Activated CD4-positive, alpha-beta T cell treated with anti-CD3 and anti-CD28 coated beads for 36 hours (primary cell): ENCODE data around the gene DOLPP1. TPM values are rescaled to one million over a fixed set of nuclear protein-coding genes. Genes with fewer than 3 reads are reported as not detected.
"Not testable (repeated sequence)": the region's sequence is repeated elsewhere in the genome, so short reads cannot be mapped to it uniquely, and the experiment has no call there.

ENCODE experiments used
- ATAC-seq: fragments of 200-7000 bp; cut with Tn5 transposase; one replicate; pipeline ENCODE4 v1.10.0; 2021; ENCODE audit warnings: mild to moderate bottlenecking, moderate library complexity
- CTCF ChIA-PET: fragments of 350-600 bp; sonication (Branson Sonifier 250); formaldehyde crosslinking; loops from one replicate; lab custom pipeline; 2021; ENCODE audit warnings: antibody characterized with exemption; lab: Charles Lee
- POLR2A ChIA-PET: fragments of 350-600 bp; sonication (Branson Sonifier 250); formaldehyde crosslinking; loops from one replicate; lab custom pipeline; 2021; ENCODE audit warnings: antibody characterized with exemption, inconsistent platforms; lab: Charles Lee
- DNase-seq: peaks from one replicate; pipeline ENCODE4 v3.0.0-alpha.2; 2020
- H3K27ac Mint-ChIP-seq: one replicate; pipeline ENCODE4 v1.8.0; 2021; ENCODE audit warnings: mixed read lengths
- H3K27me3 Mint-ChIP-seq: one replicate; pipeline ENCODE4 v1.8.0; 2021; ENCODE audit warnings: mixed read lengths
- H3K36me3 Mint-ChIP-seq: one replicate; pipeline ENCODE4 v1.8.0; 2021; ENCODE audit warnings: low read depth, mixed read lengths
- H3K4me1 Mint-ChIP-seq: one replicate; pipeline ENCODE4 v1.8.0; 2021; ENCODE audit warnings: mixed read lengths
- H3K4me3 Mint-ChIP-seq: one replicate; pipeline ENCODE4 v1.8.0; 2021; ENCODE audit warnings: mild to moderate bottlenecking, moderate library complexity, mixed read lengths
- H3K9me3 Mint-ChIP-seq: one replicate; pipeline ENCODE4 v1.8.0; 2021; ENCODE audit warnings: low read depth, mixed read lengths
- intact Hi-C, 2 experiments: fragments of 100-400 bp; cut with DNase I in 1 of 2; cut with micrococcal nuclease in 1 of 2; formaldehyde crosslinking; loops; one replicate each; pipeline versions ENCODE4 v1.14.2 to v1.15.1; 2022 to 2024; cut with DNase I, micrococcal nuclease
- total RNA-seq, 2 experiments: library from RNA; stranded (reverse); gene quantifications; one replicate each; pipeline ENCODE4 v1.2.3, GENCODE V29; 2021

DOLPP1 gene
- total RNA-seq, 2 experiments from 2014 or later = 15.1 to 16.4 TPM

DNA sequence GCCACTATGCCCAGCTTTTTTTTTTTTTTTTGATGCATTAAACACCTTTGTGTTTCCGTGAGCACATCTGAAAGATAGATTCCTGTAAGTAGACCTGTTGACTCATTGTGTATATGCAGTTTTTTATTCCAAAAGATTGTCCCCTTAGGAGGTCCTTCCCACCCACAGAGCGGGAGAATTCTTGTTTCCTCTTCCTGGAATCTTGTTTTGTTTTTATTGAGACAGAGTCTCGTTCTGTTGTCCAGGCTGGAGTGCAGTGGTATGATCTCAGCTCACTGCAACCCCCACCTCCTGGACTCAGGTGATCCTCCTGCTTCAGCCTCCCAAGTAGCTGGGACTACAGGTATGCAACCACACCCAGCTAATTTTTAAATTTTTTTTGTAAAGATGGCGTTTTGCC is 37.9 kb downstream of the DOLPP1 start:
- no peaks in the 10 kb centered on the region for H3K9me3 Mint-ChIP-seq
- no peak overlapping the region for H3K27ac Mint-ChIP-seq
- H3K4me1 Mint-ChIP-seq = peaks cover 20% of the 10 kb centered on the region
- ChIA-PET POLR2A (no interaction called here), CTCF (interaction anchor here (0.7 to 5.7 kb wide), 2 partner anchors 12 to 20 kb away, joined by 6 to 39 read pairs; no protein-coding TSS in a partner anchor)
- ATAC-seq (no peak), DNase-seq (no peak)
- peaks cover 10% of the 10 kb centered on the region for H3K36me3 Mint-ChIP-seq
- H3K27me3 Mint-ChIP-seq = no peaks in the 10 kb centered on the region
- intact Hi-C loops = no loop called here
- no peak overlapping the region for H3K4me3 Mint-ChIP-seq

DNA sequence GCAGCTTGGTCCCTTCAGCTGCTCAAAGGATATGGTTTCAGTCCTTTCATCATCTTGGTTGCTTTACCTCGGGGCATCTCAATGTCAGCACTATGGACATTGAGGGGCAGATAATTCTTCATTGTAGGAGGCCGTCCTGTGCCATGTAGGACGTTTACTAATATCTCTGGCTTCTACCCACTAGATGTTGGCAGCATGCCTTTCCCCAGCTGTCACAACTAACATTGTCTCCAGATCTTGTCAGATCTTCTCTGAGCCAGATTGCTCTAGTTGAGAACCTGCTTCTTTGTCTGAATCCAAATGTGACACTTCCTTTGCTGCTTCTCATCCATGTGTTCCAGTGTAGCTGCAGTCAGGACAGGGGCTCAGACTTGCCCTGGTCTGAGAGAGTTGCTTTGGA is 40.6 kb downstream of the DOLPP1 start:
- H3K9me3 Mint-ChIP-seq = no peaks in the 10 kb centered on the region
- CTCF ChIA-PET = interaction anchor here (0.9 to 5.7 kb wide), 4 partner anchors 10 to 21 kb away, joined by 3 to 39 read pairs (median 7); no protein-coding TSS in a partner anchor

DNA sequence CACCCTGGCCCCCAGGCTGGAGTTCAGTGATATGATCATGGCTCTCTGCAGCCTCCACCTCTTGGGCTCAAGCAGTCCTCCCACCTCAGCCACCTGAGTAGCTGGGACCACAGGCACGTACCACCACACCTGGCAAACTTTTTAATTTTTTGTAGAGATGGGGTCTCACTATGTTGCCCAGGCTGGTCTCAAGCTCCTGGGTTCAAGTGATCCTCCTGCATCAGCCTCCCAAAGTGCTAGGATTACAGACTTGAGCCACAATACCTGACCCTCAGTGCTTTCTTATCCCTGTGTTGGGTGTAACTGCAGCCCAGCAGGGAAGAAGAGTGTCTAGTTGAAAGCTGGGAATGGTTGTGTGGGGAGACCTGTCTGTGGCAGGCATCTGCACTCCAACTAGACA is 41.2 kb downstream of the DOLPP1 start:
- no peak for ATAC-seq
- no peak overlapping the region for H3K4me3 Mint-ChIP-seq
- intact Hi-C loops = no loop called here
- ChIA-PET POLR2A (no interaction called here), CTCF (interaction anchor here (0.7 to 5.7 kb wide), 5 partner anchors 9 to 448 kb away, joined by 3 to 39 read pairs (median 7); no protein-coding TSS in a partner anchor)
- H3K4me1 Mint-ChIP-seq = peaks cover 3% of the 10 kb centered on the region
- no peak for DNase-seq
- H3K9me3 Mint-ChIP-seq = no peaks in the 10 kb centered on the region
- H3K27me3 Mint-ChIP-seq = no peaks in the 10 kb centered on the region
- no peak overlapping the region for H3K27ac Mint-ChIP-seq
- H3K36me3 Mint-ChIP-seq = peaks cover 15% of the 10 kb centered on the region

More for the DNA sequence above, 40.6 kb downstream of the DOLPP1 start:
- peaks cover 15% of the 10 kb centered on the region for H3K36me3 Mint-ChIP-seq
- POLR2A ChIA-PET = no interaction called here
- no peak overlapping the region for H3K27ac Mint-ChIP-seq
- H3K4me3 Mint-ChIP-seq = no peak overlapping the region
- no peaks in the 10 kb centered on the region for H3K27me3 Mint-ChIP-seq
- no peak for DNase-seq
- intact Hi-C loops = no loop called here
- no peak for ATAC-seq
- peaks cover 3% of the 10 kb centered on the region for H3K4me1 Mint-ChIP-seq

DNA sequence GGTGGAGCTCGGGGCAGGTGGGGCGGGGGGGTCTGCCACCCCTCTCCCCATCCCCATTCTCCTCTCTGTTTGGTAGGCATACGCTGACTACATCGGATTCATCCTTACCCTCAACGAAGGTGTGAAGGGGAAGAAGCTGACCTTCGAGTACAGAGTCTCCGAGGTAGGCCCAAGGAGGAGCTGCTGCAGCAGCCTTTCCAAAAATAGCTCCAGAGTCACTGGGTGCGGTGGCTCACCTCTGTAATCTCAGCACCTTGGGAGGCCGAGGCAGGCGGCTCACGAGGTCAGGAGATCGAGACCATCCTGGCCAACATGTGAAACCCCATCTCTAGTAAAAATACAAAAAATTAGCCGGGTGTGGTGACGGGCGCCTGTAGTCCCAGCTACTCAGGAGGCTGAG is 42.1 kb downstream of the DOLPP1 start:
- H3K9me3 Mint-ChIP-seq, H3K4me3 Mint-ChIP-seq, POLR2A ChIA-PET, H3K27ac Mint-ChIP-seq, H3K4me1 Mint-ChIP-seq, intact Hi-C loops, DNase-seq, ATAC-seq, H3K27me3 Mint-ChIP-seq: not testable (repeated sequence)
- H3K36me3 Mint-ChIP-seq = peaks cover 19% of the 10 kb centered on the region
- CTCF ChIA-PET = interaction anchor here (1.8 to 5.7 kb wide), 3 partner anchors 8 to 20 kb away, joined by 7 to 39 read pairs (median 7); no protein-coding TSS in a partner anchor

GRCh38 chr9:129124506-129125069 is 43.7 kb downstream of the DOLPP1 start:
- ChIA-PET CTCF (interaction anchor here (0.6 to 2.2 kb wide), 2 partner anchors 18 to 46 kb away, joined by 4 to 13 read pairs; no protein-coding TSS in a partner anchor), POLR2A (no interaction called here)
- Mint-ChIP-seq H3K4me1 (no peaks in the 10 kb centered on the region), H3K27ac (no peak overlapping the region), H3K9me3 (no peaks in the 10 kb centered on the region), H3K4me3 (no peak overlapping the region), H3K27me3 (no peaks in the 10 kb centered on the region), H3K36me3 (peaks cover 23% of the 10 kb centered on the region)
- ATAC-seq (no peak), DNase-seq (no peak)
- intact Hi-C loops = no loop called here

DNA sequence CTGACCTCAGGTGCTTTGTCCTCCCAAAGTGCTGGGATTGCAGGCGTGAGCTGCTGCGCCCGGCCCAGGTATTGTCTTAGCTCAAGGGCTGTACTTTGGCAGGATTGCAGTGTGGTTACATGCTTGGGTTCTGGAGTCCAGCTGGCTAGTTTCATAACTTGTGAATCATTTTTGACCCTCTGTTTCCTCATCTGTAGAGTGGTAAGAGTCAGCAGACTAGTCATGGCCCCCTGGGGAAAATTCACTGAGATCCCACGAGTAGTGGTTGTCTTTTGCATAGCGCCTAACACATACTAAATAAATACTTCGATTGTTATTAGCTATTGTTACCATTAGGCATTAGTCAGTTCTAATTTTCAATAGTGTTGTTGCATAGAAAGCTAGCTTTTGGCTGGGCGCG is 44.6 kb downstream of the DOLPP1 start:
- H3K27me3 Mint-ChIP-seq = no peaks in the 10 kb centered on the region
- H3K9me3 Mint-ChIP-seq = no peaks in the 10 kb centered on the region
- no peak overlapping the region for H3K4me3 Mint-ChIP-seq
- ChIA-PET POLR2A (no interaction called here), CTCF (interaction anchor here (0.8 to 3.2 kb wide), 3 partner anchors 13 to 17 kb away, joined by 4 to 13 read pairs (median 7); no protein-coding TSS in a partner anchor)
- peaks cover 23% of the 10 kb centered on the region for H3K36me3 Mint-ChIP-seq
- H3K27ac Mint-ChIP-seq = no peak overlapping the region
- ATAC-seq (no peak), DNase-seq (no peak)
- no peaks in the 10 kb centered on the region for H3K4me1 Mint-ChIP-seq
- intact Hi-C loops = no loop called here

- Mint-ChIP-seq H3K27me3 (no peaks in the 10 kb centered on the region), H3K27ac (no peak overlapping the region), H3K4me1 (peaks cover 6% of the 10 kb centered on the region), H3K9me3 (no peaks in the 10 kb centered on the region), H3K4me3 (no peak overlapping the region), H3K36me3 (peaks cover 21% of the 10 kb centered on the region)
- DNase-seq (no peak), ATAC-seq (no peak)
- ChIA-PET POLR2A (interaction anchor here (0.7 kb wide), 1 partner anchor 388 kb away, joined by 3 read pairs; no protein-coding TSS in a partner anchor), CTCF (interaction anchor here (0.5 to 3.2 kb wide), 5 partner anchors 13 to 770 kb away, joined by 3 to 11 read pairs (median 4); no protein-coding TSS in a partner anchor)
- intact Hi-C loops = no loop called here
These were observed 46.1 kb downstream of the DOLPP1 start for GRCh38 chr9:129126749-129127618.

DNA sequence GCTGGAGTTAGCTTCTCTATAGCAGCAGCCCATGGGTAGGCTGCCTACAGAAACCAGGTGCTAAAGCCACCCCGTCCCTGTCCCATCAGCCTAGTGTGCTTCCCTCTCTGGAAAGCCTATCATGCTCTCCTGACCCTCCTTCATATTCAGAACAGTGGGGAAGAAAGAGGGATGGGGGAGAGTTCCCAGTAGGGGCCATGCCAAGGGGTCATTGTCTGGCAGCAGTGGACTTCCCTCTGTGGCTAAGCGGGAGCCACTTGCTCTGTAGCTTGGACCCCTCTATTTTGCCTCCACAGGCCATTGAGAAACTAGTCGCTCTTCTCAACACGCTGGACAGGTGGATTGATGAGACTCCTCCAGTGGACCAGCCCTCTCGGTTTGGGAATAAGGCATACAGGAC is 47.8 kb downstream of the DOLPP1 start:
- ATAC-seq (no peak), DNase-seq (no peak)
- H3K27ac Mint-ChIP-seq = no peak overlapping the region
- peaks cover 6% of the 10 kb centered on the region for H3K4me1 Mint-ChIP-seq
- H3K36me3 Mint-ChIP-seq = peaks cover 19% of the 10 kb centered on the region
- no peak overlapping the region for H3K4me3 Mint-ChIP-seq
- ChIA-PET POLR2A (interaction anchor here (1.1 kb wide), 1 partner anchor 497 kb away, joined by 3 read pairs; the partner anchor contains the start of gene NTMT1), CTCF (interaction anchor here (0.6 to 3.2 kb wide), 3 partner anchors 11 to 20 kb away, joined by 3 to 7 read pairs (median 4); no protein-coding TSS in a partner anchor)
- H3K9me3 Mint-ChIP-seq = no peaks in the 10 kb centered on the region
- intact Hi-C loops = no loop called here
- no peaks in the 10 kb centered on the region for H3K27me3 Mint-ChIP-seq

DNA sequence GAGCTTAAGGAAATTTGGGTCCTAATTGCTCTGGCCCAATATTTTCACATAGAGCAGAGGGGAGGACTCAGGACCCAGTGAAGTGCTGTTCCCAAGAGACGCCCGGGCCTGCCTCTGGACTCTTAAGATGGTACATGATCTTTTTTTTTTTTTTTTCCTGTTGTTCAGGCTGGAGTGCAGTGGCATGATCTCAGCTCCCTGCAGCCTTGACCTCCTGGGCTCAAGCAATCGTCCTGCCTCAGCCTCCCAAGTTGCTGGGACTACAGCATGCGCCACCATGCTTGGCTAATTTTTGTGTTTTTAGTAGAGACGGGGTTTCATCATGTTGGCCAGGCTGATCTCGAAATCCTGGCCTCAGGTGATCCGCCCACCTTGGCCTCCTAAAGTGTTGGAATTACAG is 49.4 kb downstream of the DOLPP1 start:
- intact Hi-C loops = loop anchor here (2.0 to 10.0 kb wide), 3 partner anchors 481 to 655 kb away; no protein-coding TSS in a partner anchor
- H3K36me3 Mint-ChIP-seq = peaks cover 18% of the 10 kb centered on the region
- CTCF ChIA-PET = interaction anchor here (0.6 to 3.5 kb wide), 13 partner anchors 8 to 495 kb away, joined by 3 to 39 read pairs (median 6); partner anchors contain the start of gene NTMT1

GRCh38 chr9:129130791-129131190 is 49.9 kb downstream of the DOLPP1 start:
- H3K27me3 Mint-ChIP-seq = no peaks in the 10 kb centered on the region
- H3K27ac Mint-ChIP-seq = no peak overlapping the region
- ATAC-seq = no peak
- no peak for DNase-seq
- peaks cover 6% of the 10 kb centered on the region for H3K4me1 Mint-ChIP-seq
- ChIA-PET CTCF (interaction anchor here (0.8 to 3.5 kb wide), 26 partner anchors 8 to 494 kb away, joined by 3 to 70 read pairs (median 6); partner anchors contain the start of gene NTMT1), POLR2A (no interaction called here)
- H3K36me3 Mint-ChIP-seq = peaks cover 18% of the 10 kb centered on the region
- H3K4me3 Mint-ChIP-seq = no peak overlapping the region
- no peaks in the 10 kb centered on the region for H3K9me3 Mint-ChIP-seq
- intact Hi-C loops = loop anchor here (2.0 to 10.0 kb wide), 3 partner anchors 480 to 654 kb away; no protein-coding TSS in a partner anchor

More for the DNA sequence above, 49.4 kb downstream of the DOLPP1 start:
- H3K27me3 Mint-ChIP-seq, ATAC-seq, H3K27ac Mint-ChIP-seq, H3K4me1 Mint-ChIP-seq, POLR2A ChIA-PET, H3K4me3 Mint-ChIP-seq, DNase-seq, H3K9me3 Mint-ChIP-seq: not testable (repeated sequence)
